ENCODE data around the gene CC2D2B. TPM values are rescaled to one million over a fixed set of nuclear protein-coding genes. Genes with fewer than 3 reads are reported as not detected.

The CC2D2B gene
- total RNA-seq, 2 donors from 2014 or later: 0.33 to 1.4 TPM

- Histone ChIP-seq H3K9ac (ENCODE audit: extremely low read depth, low read length, poor library complexity, severe bottlenecking) (no peak overlapping the region), H3K4me3 (ENCODE audit: low read length) (peak overlapping the region; percentile 33), H3K36me3 (ENCODE audit: control insufficient read depth, insufficient read depth, low read length) (no peaks in the 10 kb centered on the region), H3K27ac (ENCODE audit: low read depth, low read length) (no peak overlapping the region), H3K9me3 (ENCODE audit: control insufficient read depth, low read length) (peaks cover 20% of the 10 kb centered on the region), H3K4me1 (ENCODE audit: control insufficient read depth, insufficient read depth, low read length) (peaks cover 10% of the 10 kb centered on the region), H3K27me3 (ENCODE audit: control insufficient read depth, insufficient read depth, low read length, poor library complexity, severe bottlenecking) (no peaks in the 10 kb centered on the region)
- DNase-seq: peak; percentile 61
- Mint-ChIP-seq H3K27ac (peak overlapping the region; percentile 87), H3K9me3 (no peaks in the 10 kb centered on the region), H3K4me3 (no peak overlapping the region), H3K4me1 (peaks cover 12% of the 10 kb centered on the region), H3K27me3 (ENCODE audit: insufficient read depth) (no peaks in the 10 kb centered on the region), H3K36me3 (ENCODE audit: low read depth) (peaks cover 4% of the 10 kb centered on the region)
- WGBS, 2 experiments (ENCODE audit: insufficient coverage in 1 of 2, insufficient read length in 1 of 2): 75 to 83% methylated on average over 1 to 5 of the region's 6 CpGs
- TF ChIP-seq CTCF (conservative IDR thresholded peaks at IDR 0.05): no peak
Measured at GRCh38 chr10:95920798-95921426, 13.1 kb downstream of the CC2D2B start.

GRCh38 chr10:95925033-95925432 lies 17.3 kb downstream of the CC2D2B start:
- no peak overlapping the region for H3K27ac ChIP-seq (ENCODE audit: low read depth, low read length)
- peaks cover 18% of the 10 kb centered on the region for H3K4me1 Mint-ChIP-seq
- peaks cover 1% of the 10 kb centered on the region for H3K27me3 Mint-ChIP-seq (ENCODE audit: insufficient read depth)
- H3K4me1 ChIP-seq (ENCODE audit: control insufficient read depth, insufficient read depth, low read length): peaks cover 4% of the 10 kb centered on the region
- peaks cover under 1% of the 10 kb centered on the region for H3K9me3 ChIP-seq (ENCODE audit: control insufficient read depth, low read length)
- H3K4me3 ChIP-seq (ENCODE audit: low read length): no peak overlapping the region
- WGBS, 2 experiments (ENCODE audit: insufficient coverage in 1 of 2, insufficient read length in 1 of 2): 88 to 92% methylated on average over 2 to 3 of the region's 3 CpGs
- H3K4me3 Mint-ChIP-seq: no peak overlapping the region
- no peak overlapping the region for H3K27ac Mint-ChIP-seq
- H3K9ac ChIP-seq (ENCODE audit: extremely low read depth, low read length, poor library complexity, severe bottlenecking): no peak overlapping the region
- H3K9me3 Mint-ChIP-seq: no peaks in the 10 kb centered on the region
- TF ChIP-seq CTCF (conservative IDR thresholded peaks at IDR 0.05): no peak
- no peaks in the 10 kb centered on the region for H3K27me3 ChIP-seq (ENCODE audit: control insufficient read depth, insufficient read depth, low read length, poor library complexity, severe bottlenecking)
- no peak for DNase-seq
- no peaks in the 10 kb centered on the region for H3K36me3 Mint-ChIP-seq (ENCODE audit: low read depth)
- H3K36me3 ChIP-seq (ENCODE audit: control insufficient read depth, insufficient read depth, low read length): no peaks in the 10 kb centered on the region

- Histone ChIP-seq H3K9ac (ENCODE audit: extremely low read depth, low read length, poor library complexity, severe bottlenecking) (no peak overlapping the region), H3K27ac (ENCODE audit: low read depth, low read length) (no peak overlapping the region), H3K9me3 (ENCODE audit: control insufficient read depth, low read length) (peaks cover 11% of the 10 kb centered on the region), H3K36me3 (ENCODE audit: control insufficient read depth, insufficient read depth, low read length) (no peaks in the 10 kb centered on the region), H3K27me3 (ENCODE audit: control insufficient read depth, insufficient read depth, low read length, poor library complexity, severe bottlenecking) (no peaks in the 10 kb centered on the region), H3K4me3 (ENCODE audit: low read length) (no peak overlapping the region), H3K4me1 (ENCODE audit: control insufficient read depth, insufficient read depth, low read length) (no peaks in the 10 kb centered on the region)
- peaks cover 2% of the 10 kb centered on the region for H3K36me3 Mint-ChIP-seq (ENCODE audit: low read depth)
- H3K9me3 Mint-ChIP-seq: peaks cover 12% of the 10 kb centered on the region
- 100% methylated on average over 2 of the region's 2 CpGs for WGBS, 2 experiments (ENCODE audit: insufficient coverage in 1 of 2, insufficient read length in 1 of 2)
- H3K27ac Mint-ChIP-seq: no peak overlapping the region
- H3K4me3 Mint-ChIP-seq: no peak overlapping the region
- no peaks in the 10 kb centered on the region for H3K4me1 Mint-ChIP-seq
- H3K27me3 Mint-ChIP-seq (ENCODE audit: insufficient read depth): peaks cover 16% of the 10 kb centered on the region
- DNase-seq: no peak
- no peak for TF ChIP-seq CTCF (conservative IDR thresholded peaks at IDR 0.05)
Measured at GRCh38 chr10:95935429-95935828, 27.7 kb downstream of the CC2D2B start.

All from endodermal cell (in vitro differentiated cells).